HUES6 (cell line): ENCODE measurements around the gene GLIS1.

Experiments
- H3K27ac ChIP-seq: 2 replicates; pipeline ENCODE4 v1.7.0; 2013; ENCODE audit warnings: low read depth, mild to moderate bottlenecking, low read length, inconsistent platforms
- H3K27me3 ChIP-seq: 2 replicates; pipeline ENCODE4 v1.6.1; 2013; ENCODE audit warnings: low read length; ENCODE audit not compliant: control insufficient read depth, insufficient read depth
- H3K36me3 ChIP-seq: 2 replicates; pipeline ENCODE4 v1.6.1; 2013; ENCODE audit warnings: low read length; ENCODE audit not compliant: control insufficient read depth, insufficient read depth
- H3K4me1 ChIP-seq: 2 replicates; pipeline ENCODE4 v1.6.1; 2013; ENCODE audit warnings: low read length; ENCODE audit not compliant: control insufficient read depth, insufficient read depth
- H3K4me3 ChIP-seq: 2 replicates; pipeline ENCODE4 v1.5.1; 2013; ENCODE audit warnings: low read depth, low read length
- H3K9ac ChIP-seq: one replicate; pipeline ENCODE4 v1.6.1; 2013; ENCODE audit warnings: mild to moderate bottlenecking, low read length
- H3K9me3 ChIP-seq: 2 replicates; pipeline ENCODE4 v1.6.1; 2013; ENCODE audit warnings: low read depth, low read length; ENCODE audit not compliant: control insufficient read depth, insufficient read depth

The GLIS1 gene

GRCh38 chr1:53532377-53532776 is 206.6 kb downstream of the GLIS1 start:
- H3K27ac ChIP-seq = no peak overlapping the region
- no peak overlapping the region for H3K9ac ChIP-seq
- no peaks in the 10 kb centered on the region for H3K36me3 ChIP-seq
- H3K9me3 ChIP-seq = no peaks in the 10 kb centered on the region
- H3K4me1 ChIP-seq = peaks cover 9% of the 10 kb centered on the region; the same call in 1 of the 2 replicates
- H3K27me3 ChIP-seq = 0 out of 2 replicates have a peak, but pooled peaks cover 3% of the 10 kb centered on the region
- H3K4me3 ChIP-seq = no peak overlapping the region

GRCh38 chr1:53530550-53530949 is 208.4 kb downstream of the GLIS1 start:
- no peak overlapping the region for H3K27ac ChIP-seq
- H3K9me3 ChIP-seq = no peaks in the 10 kb centered on the region
- no peaks in the 10 kb centered on the region for H3K36me3 ChIP-seq
- peaks cover 23% of the 10 kb centered on the region; the same call in 1 of the 2 replicates for H3K4me1 ChIP-seq
- no peak overlapping the region for H3K4me3 ChIP-seq
- H3K9ac ChIP-seq = no peak overlapping the region
- H3K27me3 ChIP-seq = 0 out of 2 replicates have a peak, but pooled peaks cover 3% of the 10 kb centered on the region

GRCh38 chr1:53529555-53529954 is 209.4 kb downstream of the GLIS1 start:
- Histone ChIP-seq H3K9ac (no peak overlapping the region), H3K9me3 (no peaks in the 10 kb centered on the region), H3K4me3 (no peak overlapping the region), H3K27ac (no peak overlapping the region), H3K36me3 (no peaks in the 10 kb centered on the region), H3K4me1 (peaks cover 24% of the 10 kb centered on the region; the same call in 1 of the 2 replicates), H3K27me3 (0 out of 2 replicates have a peak, but pooled peaks cover 3% of the 10 kb centered on the region)

- H3K36me3 ChIP-seq = no peaks in the 10 kb centered on the region
- H3K27me3 ChIP-seq = no peaks in the 10 kb centered on the region
- H3K27ac ChIP-seq = no peak overlapping the region
- no peak overlapping the region for H3K4me3 ChIP-seq
- no peaks in the 10 kb centered on the region for H3K9me3 ChIP-seq
- H3K9ac ChIP-seq = no peak overlapping the region
- peaks cover 15% of the 10 kb centered on the region; the same call in 1 of the 2 replicates for H3K4me1 ChIP-seq
Measured at GRCh38 chr1:53527368-53527767, 211.6 kb downstream of the GLIS1 start.

- H3K4me1 ChIP-seq = peaks cover 15% of the 10 kb centered on the region; the same call in 1 of the 2 replicates
- no peaks in the 10 kb centered on the region for H3K27me3 ChIP-seq
- H3K27ac ChIP-seq = no peak overlapping the region
- no peak overlapping the region for H3K9ac ChIP-seq
- no peaks in the 10 kb centered on the region for H3K9me3 ChIP-seq
- no peak overlapping the region for H3K4me3 ChIP-seq
- H3K36me3 ChIP-seq = no peaks in the 10 kb centered on the region
Measured at GRCh38 chr1:53526451-53527101, 212.4 kb downstream of the GLIS1 start.

GRCh38 chr1:53525595-53525994 is 213.4 kb downstream of the GLIS1 start:
- peaks cover 15% of the 10 kb centered on the region; the same call in 1 of the 2 replicates for H3K4me1 ChIP-seq
- H3K27ac ChIP-seq = no peak overlapping the region
- no peak overlapping the region for H3K4me3 ChIP-seq
- H3K9ac ChIP-seq = no peak overlapping the region
- H3K9me3 ChIP-seq = no peaks in the 10 kb centered on the region
- no peaks in the 10 kb centered on the region for H3K27me3 ChIP-seq
- H3K36me3 ChIP-seq = no peaks in the 10 kb centered on the region

GRCh38 chr1:53524428-53525375 is 214.3 kb downstream of the GLIS1 start:
- H3K27me3 ChIP-seq = no peaks in the 10 kb centered on the region
- no peaks in the 10 kb centered on the region for H3K9me3 ChIP-seq
- H3K4me3 ChIP-seq = no peak overlapping the region
- H3K27ac ChIP-seq = no peak overlapping the region
- H3K36me3 ChIP-seq = no peaks in the 10 kb centered on the region
- peaks cover 15% of the 10 kb centered on the region; the same call in 1 of the 2 replicates for H3K4me1 ChIP-seq
- no peak overlapping the region for H3K9ac ChIP-seq

- no peak overlapping the region for H3K9ac ChIP-seq
- no peak overlapping the region for H3K4me3 ChIP-seq
- H3K36me3 ChIP-seq = no peaks in the 10 kb centered on the region
- no peak overlapping the region for H3K27ac ChIP-seq
- no peaks in the 10 kb centered on the region for H3K27me3 ChIP-seq
- no peaks in the 10 kb centered on the region for H3K9me3 ChIP-seq
- H3K4me1 ChIP-seq = peaks cover 21% of the 10 kb centered on the region; the same call in 1 of the 2 replicates
Measured at GRCh38 chr1:53521924-53522552, 216.9 kb downstream of the GLIS1 start.

- Histone ChIP-seq H3K27ac (no peak overlapping the region), H3K4me1 (peaks cover 6% of the 10 kb centered on the region; the same call in 1 of the 2 replicates), H3K9ac (no peak overlapping the region), H3K9me3 (no peaks in the 10 kb centered on the region), H3K36me3 (no peaks in the 10 kb centered on the region), H3K4me3 (no peak overlapping the region), H3K27me3 (no peaks in the 10 kb centered on the region)
Measured at GRCh38 chr1:53520481-53520880, 218.5 kb downstream of the GLIS1 start.

GRCh38 chr1:53519421-53519820 is 219.5 kb downstream of the GLIS1 start:
- H3K4me3 ChIP-seq = no peak overlapping the region
- no peak overlapping the region for H3K27ac ChIP-seq
- H3K9ac ChIP-seq = no peak overlapping the region
- no peaks in the 10 kb centered on the region for H3K9me3 ChIP-seq
- H3K36me3 ChIP-seq = no peaks in the 10 kb centered on the region
- peaks cover 5% of the 10 kb centered on the region; the same call in 1 of the 2 replicates for H3K4me1 ChIP-seq
- H3K27me3 ChIP-seq = no peaks in the 10 kb centered on the region
